Putamen (tissue), 1 donor: ENCODE data around the gene LDLRAD1.
"Not testable (repeated sequence)": the region's sequence is repeated elsewhere in the genome, so short reads cannot be mapped to it uniquely, and the experiment has no call there.

Experiments used
- DNase-seq: peaks from one replicate; pipeline ENCODE4 v3.0.0-alpha.2; 2016; ENCODE audit warnings: low spot score

LDLRAD1 gene

DNA sequence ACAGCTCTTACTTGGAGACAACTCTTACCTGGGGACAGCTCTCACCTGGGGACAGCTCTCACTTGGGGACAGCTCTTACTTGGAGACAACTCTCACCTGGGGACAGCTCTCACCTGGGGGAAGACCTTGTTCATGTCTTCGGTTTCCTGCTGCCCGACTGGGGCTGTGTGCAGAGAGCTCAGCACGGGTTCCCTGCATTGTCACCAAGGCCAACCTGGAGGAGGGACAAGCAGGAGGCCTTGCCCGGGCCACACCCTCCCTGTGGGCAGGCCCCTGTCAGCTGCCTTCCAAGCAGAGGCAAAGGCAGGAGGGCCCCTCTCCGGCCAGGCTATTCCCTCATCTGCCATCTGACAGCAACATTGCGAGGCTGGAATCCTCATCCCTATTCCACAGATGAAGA lies at the start of gene LDLRAD1:
TSS of gene LDLRAD1 (minus strand) at position 208 of the 400 bp plus-strand sequence. CDS start at position 134, 74 bp downstream.
- DNase-seq: no peak

GRCh38 chr1:54064299-54064698 lies 46.3 kb upstream of the LDLRAD1 start:
- no peak for DNase-seq

DNA sequence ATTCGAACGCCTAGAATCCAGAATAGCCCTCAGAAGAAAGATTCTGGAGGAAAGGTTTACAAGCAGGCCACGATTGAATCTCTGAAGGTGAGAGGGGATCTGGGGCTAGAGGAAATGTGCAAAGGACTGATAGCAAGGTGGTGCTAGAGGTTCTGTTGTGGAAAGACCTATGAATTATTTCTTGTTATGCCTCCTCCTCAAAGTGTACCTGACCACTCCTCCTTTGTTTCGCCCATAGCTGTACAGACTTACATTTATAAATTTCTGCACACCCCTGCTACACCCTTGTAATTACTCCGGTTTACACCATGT lies 36.4 kb upstream of the LDLRAD1 start:
- DNase-seq: no peak

GRCh38 chr1:54053745-54054437 lies 35.9 kb upstream of the LDLRAD1 start:
- peak; percentile 49 for DNase-seq

DNA sequence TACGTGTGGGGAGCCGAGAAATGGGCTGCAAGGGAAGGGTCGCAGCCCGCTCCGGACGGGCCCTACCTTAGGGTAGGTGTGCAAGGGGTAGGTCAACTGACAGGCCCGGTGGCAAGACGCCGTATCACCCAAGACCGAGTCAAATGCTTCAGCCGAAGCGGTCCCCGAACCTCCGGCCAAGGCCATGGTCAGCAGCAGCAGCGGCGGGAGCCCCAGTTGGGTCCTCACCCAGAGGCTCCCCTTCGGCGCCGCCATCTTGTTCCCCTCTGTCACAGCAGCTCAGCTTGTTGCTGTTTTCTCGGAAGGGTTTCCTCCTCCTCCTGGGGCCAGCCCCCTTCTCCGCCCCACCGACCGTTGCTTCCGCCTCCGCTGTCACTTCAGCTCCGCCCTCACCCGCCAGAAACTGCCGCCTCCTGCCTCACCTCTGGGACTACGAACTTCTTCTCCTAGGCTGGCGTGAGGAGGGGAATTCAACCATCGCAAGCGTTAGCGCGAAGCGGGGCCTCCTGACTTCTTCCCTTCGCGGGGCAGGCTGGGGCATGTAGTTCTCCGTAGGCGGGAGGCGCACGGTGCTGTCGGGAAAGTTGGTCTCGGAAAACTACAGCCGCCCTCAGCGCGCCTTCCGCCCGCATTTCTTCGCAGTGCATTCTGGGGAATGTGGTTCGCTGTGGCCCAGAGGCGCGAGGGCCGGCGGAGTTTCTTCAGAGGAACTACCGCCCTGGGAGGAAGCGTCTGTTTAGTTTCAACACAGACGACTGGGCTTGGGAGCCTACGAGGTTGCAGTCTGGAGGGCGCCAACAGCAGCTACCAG lies 35.2 kb upstream of the LDLRAD1 start, which contains the start of the genes TCEANC2 and TMEM59:
TSS of gene TCEANC2 (plus strand) at position 675 of the 811 bp plus-strand sequence. CDS start 815 bp downstream, outside the sequence.
TSS of gene TMEM59 (minus strand) at position 271 of the 811 bp plus-strand sequence. CDS start at position 255, 16 bp downstream.
- peak; percentile 98 for DNase-seq

DNA sequence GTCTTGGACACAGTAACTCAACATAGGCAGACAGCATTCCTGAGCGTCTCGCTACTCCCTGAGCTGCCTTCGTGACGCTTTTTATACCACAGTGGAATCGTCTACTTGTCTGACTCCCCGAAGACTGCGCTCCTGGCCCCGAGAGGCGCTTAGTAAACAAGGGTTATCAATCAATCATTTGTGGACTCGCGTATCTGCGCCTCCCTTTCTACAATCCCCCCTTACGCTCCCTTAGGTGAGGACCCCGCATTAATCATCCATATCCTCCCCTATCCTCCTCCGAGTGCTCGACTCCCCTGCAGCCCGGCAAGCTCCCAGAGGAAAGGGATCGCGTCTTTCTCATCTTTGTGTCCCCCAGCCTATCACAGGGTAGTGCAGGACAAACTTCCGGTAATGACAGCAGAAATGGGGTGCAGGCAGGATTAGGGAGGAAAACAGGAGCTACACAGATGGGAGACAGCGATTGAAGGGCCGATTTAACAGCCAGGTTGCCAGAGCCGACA lies 34.5 kb upstream of the LDLRAD1 start:
- DNase-seq: no peak

GRCh38 chr1:54051933-54052430 lies 34.0 kb upstream of the LDLRAD1 start:
- DNase-seq: no peak

- DNase-seq: not testable (repeated sequence)
These were observed 32.4 kb upstream of the LDLRAD1 start for GRCh38 chr1:54050435-54050834.

GRCh38 chr1:54047384-54048305 lies 29.7 kb upstream of the LDLRAD1 start:
- DNase-seq: no peak

DNA sequence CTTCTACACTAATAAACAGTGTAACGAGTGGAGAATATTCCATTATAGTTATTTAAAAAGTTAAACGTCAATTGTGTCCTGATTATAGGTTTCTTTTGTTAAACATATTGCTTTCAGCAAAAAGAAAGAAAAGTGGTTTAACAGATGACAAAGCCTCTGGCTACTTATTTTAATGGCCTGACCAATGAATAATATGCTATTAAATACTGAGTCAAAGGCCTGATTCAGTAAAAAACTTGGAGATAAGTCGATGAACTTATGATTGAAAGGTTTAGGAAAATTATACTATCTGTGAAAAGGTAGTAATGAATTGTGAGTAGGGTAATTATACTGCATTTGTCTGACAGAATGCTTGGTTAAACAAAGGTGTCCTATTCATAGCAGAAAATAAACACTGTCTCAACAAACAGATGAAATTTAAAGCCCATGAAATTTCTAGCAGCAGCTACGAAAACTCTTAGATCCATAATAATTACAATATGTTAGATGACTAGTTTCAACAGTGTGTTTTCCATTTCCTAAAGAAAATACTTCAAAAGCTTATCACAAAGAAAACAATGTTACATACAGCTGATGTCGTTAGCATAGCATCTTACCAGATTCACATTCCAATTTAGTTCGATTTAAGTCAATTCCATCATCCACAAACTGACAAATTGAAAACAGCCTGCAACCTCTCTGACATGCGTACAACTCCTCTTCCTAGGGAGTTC lies 28.8 kb upstream of the LDLRAD1 start:
- no peak for DNase-seq

DNA sequence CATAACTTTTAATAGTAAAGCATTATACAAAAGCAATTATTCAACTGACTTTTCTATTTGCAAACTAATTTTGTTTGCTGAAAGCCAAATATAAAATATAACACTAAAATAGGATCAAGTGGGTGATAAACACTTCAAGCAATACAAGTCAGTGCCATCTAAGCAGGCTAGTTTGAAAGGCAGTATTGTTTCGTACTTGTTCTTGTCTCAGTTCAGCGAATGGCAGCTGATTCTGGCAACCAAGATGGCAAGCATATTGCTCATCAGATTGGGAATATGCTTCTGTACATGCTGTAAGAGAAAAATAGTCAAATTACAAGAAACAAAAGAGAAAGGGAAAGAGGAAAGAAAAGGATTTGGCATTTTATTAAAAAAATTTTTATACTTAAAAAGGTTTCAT lies 27.5 kb upstream of the LDLRAD1 start:
- DNase-seq: peak; percentile 50

GRCh38 chr1:54041806-54042205 lies 23.8 kb upstream of the LDLRAD1 start:
- no peak for DNase-seq

DNA sequence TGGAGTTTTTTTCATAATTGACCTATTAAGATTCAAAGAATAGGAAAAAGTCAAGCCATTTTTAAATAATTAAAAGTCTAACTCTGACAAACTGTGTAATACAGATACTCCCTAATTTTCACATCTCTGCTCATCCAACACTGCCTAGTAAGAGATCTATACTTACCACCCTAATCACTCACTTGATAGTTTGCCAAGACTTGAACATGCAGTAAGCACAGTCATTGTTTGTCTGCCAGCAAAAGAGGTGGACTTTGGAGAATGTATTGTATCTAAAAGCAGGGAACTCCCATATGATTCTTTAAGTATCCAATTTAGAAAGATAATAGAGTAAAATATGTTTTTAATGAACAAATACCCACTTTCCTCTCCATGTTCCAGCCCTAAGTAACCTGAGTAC lies 19.5 kb upstream of the LDLRAD1 start:
- no peak for DNase-seq

DNA sequence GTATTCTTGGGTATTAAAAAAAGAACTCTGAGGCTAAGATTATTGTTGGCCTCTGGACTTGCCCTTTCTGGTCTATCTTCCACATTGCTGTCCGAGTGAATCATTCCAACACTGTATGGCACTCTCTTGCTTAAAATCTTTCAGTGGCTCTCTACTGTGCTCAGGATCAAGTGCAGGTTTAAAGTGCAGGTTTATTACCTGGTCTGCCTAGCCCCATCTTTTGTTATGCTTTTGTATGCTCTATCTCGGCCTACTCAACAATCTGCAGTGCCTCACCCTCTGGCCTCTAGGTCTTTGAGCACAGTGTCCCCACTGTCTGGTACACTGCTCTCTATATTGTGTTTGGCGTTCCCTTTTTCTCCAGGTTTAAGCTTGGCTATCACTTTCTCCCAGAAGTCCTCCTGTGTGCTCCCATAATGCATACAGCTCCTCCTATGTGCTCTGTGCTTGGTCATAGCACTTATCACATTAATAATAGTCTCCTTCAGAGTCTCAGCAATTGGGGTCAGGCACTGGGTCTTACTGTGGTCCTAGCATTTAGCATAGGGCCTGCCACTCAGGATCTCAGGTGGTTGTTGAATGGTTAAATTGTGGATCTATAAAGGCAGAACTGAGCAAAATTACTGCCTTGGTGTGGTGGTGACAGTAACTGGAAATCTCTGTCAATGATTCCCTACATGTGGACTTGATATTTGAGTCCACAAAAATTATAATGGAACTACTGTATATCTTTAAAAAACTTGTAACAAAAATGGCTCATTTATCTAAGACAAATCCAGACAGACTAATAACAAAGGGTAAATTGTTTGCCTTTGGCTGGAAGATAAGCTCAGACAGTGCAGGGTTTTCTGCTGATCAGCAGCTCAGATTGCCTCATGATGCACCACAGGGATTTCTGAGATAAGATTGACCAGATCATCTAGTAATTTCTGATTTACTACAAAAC lies 10.6 kb upstream of the LDLRAD1 start:
- DNase-seq: peak; percentile 71

DNA sequence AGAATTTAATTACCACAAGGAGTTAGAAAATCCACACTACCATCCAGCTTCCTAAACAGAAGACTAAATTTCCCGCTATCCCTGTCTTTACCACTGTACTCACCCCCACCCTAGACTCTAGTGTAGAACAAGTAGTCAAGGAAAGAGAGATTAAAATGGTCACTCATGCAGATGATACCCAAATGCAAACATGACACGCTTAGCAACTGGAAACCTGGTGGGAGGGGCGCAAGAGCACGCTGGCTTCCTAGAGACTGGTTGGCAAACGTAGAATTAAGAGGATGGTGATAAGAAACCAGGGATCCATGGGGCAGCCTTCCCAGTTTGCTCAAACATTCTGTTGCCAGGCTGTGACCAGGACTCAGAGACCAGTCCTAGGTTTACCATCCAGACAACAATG lies 9.9 kb upstream of the LDLRAD1 start:
- no peak for DNase-seq

GRCh38 chr1:54024811-54025210 lies 6.8 kb upstream of the LDLRAD1 start:
- not testable (repeated sequence) for DNase-seq

GRCh38 chr1:54024358-54024757 lies 6.4 kb upstream of the LDLRAD1 start:
- DNase-seq: no peak

GRCh38 chr1:54019562-54020176 lies 1.7 kb upstream of the LDLRAD1 start:
- not testable (repeated sequence) for DNase-seq

DNA sequence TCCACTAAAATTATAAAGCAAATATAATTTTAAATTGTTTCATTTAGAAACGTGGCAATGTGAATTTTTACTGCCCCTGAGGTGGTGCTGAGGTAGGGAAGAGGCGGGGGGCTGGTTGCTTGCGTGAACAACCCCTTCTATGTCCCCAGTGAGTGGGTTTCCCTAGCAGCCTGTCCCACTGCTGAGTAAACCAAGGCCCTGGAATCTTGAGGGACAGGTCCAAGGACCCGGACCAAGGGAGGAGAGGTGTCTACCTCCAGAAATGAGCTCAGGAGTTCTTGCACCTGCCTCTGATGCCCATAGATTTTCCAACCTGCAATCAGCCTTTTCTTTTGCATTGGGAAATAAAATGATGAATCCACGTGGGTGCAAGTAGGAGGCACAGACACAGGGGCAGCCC lies 649 bp upstream of the LDLRAD1 start:
- DNase-seq: no peak
